Suppressor macrophage treated with lipopolysaccharide for 4 hours (primary cell): ENCODE results near the gene YES1.

Source experiments
- DNase-seq: peaks from one replicate; pipeline ENCODE4 v3.0.0-alpha.2; 2020

The YES1 gene

GRCh38 chr18:811892-812375 lies at the start of gene YES1:
TSS of gene YES1 (minus strand) at chr18:812242. CDS start at chr18:756827, 55,415 bp downstream.
- no peak for DNase-seq

DNA sequence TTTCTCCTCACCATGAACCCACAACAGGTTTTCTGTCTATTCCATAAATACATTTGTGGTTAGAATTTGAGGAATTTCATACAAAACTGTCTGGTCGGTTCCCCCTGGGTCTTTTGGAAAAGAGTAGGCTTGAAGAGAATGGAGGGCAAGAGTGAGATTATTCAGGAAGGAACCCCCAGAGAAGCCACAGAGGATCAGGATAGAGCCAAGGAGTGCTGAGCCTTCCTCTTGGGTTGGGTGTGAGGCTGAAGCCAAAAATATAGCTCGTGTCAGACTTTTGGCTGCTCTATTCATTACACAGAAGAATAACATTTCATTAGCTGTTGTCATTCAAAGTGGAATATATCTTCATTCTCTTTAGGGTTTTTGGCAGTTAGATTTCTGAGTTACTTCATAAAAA lies 45.9 kb upstream of the YES1 start:
- DNase-seq: no peak

- DNase-seq: no peak
Observed at GRCh38 chr18:853471-853870, 41.4 kb upstream of the YES1 start.

DNA sequence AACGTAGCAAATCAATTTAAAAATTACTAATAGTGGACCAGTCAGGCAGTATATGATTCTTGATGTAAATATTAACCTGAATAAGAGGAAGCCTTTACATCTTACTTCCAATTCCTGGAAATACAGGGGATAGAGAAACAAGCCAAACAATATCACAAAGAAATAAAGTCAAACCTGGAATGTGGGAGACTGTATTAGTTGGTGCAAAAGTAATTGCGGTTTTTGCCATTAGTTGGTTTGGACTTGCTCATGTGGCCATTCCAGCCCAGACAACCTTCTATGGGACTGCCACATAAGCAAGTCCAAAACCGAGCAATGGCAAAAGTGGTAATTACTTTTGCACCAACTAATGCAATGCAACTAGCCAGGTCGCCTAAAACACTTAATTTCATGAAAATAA lies 38.9 kb upstream of the YES1 start:
- no peak for DNase-seq

- DNase-seq: no peak
Observed at GRCh38 chr18:849021-849420, 37.0 kb upstream of the YES1 start.

DNA sequence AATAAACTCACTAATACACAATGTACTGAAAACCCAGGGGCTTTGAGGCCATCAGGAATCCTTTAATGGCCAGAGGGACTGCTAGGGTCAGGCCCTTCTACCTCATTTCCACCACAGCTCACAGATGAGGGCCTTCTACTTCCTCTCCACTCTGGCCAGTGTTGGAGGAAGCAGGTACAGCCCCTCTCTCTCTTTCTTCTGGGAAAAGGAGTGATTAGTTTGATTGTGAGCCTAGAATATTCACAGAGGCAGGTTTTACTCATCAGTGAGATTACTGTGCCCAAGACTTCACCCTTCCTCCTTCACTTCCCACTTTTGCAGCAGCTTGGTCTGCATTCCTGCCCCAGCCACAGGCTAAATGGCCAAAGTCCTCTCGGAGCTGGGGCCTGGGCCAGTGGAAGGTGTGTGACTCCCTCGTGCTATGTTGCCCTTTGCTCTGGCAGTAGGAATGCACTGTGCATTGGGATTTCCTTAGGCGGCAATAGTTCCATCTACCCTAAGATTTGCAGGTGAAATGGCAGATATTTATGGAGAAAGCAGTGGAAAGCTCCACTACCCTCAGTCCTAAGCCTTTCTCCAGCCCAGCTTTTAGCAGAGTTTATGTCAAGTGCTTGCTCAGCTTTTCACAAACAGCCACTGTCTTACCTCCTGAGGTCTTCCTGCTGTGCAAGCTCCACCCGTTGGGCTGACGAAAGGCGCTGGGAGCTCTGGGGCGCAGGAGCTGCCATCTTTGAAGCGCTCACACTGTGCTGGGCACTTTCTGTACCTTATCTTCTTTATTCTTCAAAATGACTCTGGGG lies 36.2 kb upstream of the YES1 start:
- DNase-seq: no peak

DNA sequence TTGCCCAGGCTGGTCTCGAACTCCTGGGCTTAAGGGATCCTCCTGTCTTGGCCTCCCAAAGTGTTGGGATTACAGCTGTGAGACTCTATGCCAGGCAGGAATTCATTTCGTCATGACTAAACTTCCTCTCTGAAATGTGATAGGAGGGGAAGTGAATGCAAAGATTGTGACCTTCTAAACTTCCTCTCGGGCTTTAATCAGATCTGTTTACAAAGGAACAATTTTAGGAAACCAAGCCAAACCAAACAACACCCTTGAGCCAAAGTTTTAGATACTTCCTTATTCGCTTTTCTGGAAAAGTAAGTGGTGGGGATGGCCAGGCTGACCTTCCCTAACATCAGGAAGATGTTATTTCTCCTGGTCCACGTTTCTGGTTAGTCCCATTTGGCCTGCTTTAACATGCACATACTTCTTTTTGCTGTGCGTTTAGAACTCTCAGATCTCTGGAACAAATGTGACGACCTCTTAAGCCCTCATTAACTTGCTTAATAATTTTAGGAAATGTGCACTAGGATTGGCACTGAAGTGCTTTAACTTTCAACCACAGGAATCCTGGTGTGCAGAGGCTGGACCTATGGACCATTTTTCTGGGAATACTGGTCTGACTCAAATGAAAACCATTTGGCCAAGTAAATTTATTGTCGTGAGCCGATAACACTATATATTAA lies 33.2 kb upstream of the YES1 start:
- peak; percentile 47 for DNase-seq

DNA sequence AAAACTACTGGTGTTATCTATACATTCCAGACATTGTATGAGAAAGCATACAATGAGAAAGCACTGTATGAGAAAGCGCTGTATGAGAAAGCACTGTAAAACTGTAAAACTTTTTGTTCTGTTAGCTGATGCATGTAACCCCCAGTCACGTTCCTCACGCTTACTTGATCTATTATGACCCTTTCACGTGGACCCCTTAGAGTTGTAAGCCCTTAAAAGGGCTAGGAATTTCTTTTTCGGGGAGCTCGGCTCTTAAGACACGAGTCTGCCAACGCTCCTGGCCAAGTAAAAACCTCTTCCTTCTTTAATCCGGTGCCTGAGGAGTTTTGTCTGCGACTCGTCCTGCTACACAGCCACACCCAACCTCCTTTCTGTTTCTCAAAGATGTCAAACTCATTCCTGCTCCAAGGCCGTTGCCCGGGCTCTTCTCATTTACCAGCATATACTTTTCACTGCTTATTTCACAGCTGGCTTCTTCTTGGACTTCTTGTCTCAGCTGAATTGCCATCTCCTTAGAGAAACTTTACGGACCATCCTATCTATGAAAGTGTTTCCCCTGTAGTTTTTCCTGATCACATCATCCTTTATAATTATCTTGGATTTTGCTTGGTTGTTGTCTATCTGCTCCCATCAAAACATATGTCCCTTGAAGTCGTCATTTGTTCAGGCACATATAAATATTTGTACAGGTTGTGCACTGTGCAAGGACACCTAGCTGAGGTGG lies 29.8 kb upstream of the YES1 start:
- no peak for DNase-seq

DNA sequence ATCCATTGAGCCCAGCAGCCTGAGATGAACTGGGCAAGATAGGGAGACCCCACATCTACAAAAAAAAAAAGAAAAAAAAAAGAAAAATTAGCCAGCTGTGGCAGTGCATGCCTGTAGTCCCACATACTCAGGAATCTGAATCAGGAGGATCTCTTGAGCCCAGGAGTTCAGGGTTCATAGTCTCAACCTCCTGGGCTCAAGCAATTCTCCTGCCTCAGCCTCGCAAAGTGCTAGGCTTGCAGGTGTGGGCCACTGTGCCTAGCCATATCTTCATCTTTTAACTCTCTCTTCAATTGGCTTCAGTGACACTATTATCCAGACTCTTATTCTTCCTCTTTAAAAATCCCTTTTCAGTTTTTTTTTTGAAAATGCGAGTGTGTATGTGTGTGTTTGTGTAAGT lies 28.5 kb upstream of the YES1 start:
- no peak for DNase-seq

- no peak for DNase-seq
Observed at GRCh38 chr18:840023-840408, 28.0 kb upstream of the YES1 start.

DNA sequence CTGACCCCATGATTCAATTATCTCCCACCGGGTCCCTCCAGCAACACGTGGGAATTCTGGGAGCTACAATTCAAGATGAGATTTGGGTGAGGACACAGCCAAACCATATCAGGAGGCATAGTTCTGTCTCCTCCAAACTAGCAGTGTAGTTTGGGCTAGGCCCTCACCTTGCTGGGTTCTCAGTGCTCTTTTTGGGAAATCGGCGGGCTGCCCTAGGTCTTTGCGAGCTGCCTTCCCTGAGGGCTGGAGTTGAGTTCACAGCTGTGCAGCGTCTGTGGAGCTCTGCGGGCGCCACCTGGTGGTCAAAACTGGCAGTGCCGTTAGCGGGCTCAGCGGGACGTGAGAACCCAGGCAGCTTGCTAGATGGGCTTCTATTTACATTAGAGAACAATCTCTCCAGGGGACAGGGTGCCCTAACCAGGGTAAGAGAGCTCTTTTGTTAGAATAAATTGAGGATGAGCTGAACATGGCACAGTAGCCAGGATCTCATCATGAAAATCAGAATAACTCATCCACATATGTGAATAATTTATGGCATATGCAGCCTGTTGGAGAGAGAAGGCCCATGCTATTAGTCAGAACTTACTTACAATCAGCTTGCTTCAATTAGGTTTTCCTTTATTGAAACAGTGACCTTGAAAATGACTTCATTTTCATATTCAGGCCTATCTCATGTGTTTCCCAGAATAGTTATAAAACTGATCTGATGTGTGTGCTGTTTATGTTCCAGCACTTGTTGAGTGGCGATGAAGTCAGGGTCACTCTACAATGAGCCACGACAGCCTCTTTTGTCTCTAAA lies 27.4 kb upstream of the YES1 start:
- peak; percentile 83 for DNase-seq

GRCh38 chr18:837922-838321 lies 25.9 kb upstream of the YES1 start:
- no peak for DNase-seq

DNA sequence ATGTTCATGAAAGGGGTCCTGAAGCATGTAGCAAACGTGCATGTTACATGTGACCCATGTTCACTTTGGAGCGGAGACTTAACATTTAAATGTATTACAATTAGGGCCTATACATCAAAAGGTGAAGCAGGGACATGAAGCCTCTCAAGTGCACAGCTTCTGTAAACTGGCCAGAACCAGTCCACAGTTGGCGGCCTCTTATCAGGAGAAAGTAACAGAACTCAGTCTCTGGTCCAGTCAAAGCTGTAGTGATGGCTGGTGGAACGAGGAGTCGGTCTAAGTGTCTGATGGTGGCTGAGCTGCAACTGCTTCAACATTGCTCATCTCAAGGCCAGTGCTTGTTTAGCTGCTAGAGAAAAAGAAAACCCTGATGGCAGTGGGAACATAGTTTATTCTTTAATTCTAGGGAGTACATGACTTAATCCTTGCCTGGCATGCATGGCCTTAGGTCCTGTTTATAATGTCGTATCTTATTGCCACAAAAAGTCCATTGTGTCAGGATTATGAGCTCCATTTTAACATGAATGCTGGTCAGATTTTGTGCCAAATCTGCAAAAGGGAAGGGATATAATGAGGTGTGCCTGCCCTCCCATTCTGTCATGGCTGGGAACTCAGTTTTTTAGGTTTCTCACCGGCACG lies 22.2 kb upstream of the YES1 start:
- DNase-seq: no peak

DNA sequence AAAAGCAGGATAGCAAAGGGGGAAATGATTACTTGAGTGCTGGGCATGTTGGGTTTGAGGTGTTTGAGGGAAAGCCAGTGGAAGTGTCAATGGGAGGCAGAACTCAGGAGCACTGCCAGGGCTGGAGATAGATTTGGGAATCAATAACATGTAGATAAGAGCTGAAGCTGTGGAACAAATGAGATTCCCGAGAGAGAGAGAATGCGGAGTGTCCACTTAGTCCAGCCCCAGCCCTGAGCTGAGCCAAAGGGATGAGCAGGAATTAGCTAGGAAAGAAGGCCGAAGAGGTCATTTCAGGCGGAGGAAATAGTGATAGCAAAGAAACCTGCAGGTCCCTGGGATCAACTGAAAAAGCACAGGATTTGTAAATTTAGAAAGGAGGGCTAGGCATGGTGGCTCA lies 21.2 kb upstream of the YES1 start:
- no peak for DNase-seq

DNA sequence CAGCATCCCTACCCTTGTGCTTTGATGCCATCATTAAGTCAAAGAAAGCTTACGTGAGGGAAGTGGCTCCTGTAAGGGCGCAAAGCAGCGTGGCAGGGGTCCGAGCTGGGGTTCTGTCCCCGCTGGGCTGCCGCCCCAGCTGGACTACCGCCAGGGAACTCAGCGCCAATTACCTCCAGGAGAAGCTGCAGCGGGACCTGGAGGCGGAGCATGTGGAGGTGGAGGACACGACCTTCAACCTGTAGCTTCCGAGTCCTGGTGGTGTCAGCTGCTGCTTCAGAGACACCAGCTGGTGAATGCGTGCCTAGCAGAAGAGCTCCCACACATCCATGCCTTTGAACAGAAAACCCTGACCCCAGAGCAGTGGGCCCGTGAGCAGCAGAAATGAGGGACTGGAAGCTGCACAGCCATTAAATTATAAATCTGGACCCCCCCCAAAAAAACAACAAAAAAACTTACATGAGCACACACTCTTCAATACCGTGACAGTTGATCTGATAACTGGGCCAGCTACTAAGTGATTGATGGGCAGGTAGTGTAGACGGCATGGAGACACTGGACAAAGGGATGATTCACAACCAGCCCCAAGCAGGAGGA lies 20.1 kb upstream of the YES1 start:
- DNase-seq: no peak

DNA sequence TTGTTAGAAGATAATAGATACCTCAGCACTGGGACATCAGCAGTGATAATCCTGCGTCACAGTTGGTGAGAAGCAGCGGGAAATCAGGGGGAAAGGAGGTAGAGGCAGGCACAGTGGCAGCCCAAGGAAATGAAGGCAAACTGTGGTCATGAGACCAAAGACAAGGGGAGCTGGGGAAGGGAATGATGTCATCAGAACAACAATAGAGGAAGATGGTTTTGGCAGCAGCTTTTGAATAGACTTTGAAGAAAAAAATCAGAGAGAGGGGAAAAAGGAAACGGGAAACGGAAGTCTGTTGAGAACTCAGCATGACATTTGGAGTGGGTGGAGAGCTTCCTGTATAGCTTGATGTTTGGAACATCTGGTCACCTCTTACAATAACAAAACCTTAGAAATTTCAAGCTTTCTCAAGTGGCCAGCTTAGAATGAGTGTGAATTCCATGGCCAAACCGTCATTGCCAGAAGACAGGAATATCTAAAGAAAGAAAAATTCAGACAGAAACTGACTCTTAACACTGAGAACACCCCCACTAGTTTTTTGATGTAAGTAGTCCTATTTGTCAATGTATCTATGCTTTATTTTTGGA lies 18.4 kb upstream of the YES1 start:
- DNase-seq: peak; percentile 71

- DNase-seq: no peak
Observed at GRCh38 chr18:829432-829831, 17.4 kb upstream of the YES1 start.

DNA sequence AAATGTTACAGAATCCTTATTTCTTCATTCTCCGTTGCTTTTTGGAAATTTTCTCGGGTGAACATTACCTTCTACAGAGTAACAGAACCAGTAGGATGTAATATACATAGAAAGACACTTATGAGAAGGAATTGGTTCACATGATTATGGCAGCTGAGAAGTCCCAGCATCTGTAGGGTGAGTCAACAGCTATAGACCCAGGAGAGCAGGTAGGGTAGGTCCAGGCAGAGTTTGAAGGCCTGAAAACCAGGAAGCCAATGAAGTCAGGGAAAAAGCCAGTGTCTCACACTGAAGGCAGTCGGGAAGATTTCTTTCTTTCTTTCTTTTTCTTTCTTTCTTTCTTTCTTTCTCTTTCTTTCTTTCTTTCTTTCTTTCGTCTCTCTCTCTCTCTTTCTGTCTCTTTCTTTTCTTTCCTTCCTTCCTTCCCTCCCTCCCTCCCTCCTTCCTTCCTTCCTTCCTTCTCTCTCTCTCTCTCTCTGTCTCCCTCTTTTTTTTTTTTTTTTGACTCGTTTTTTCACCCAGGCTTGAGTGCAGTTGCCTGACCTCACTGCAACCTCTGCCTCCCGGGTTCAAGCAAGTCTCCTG lies 15.1 kb upstream of the YES1 start:
- DNase-seq: no peak

- no peak for DNase-seq
Observed at GRCh38 chr18:825891-826585, 14.0 kb upstream of the YES1 start.

DNA sequence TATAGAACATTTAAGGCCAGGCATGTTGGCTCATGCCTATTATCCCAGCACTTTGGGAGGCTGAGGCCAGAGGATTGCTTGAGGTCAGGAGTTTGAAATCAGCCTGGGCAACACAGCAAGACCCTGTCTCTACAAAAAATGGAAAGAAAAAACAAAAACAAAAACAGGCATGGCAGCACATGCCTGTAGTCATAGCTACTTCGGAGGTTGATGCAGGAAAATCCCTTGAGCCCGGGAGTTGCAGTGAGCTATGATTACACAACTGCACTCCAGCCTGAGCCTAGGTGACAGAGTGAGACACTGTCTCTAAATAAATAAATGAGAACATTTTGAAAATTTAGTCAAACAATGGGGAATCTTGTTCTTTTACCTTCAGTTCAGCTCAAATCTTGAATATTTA lies 12.1 kb upstream of the YES1 start:
- DNase-seq: no peak
